HUDEP-2 (cell line): ENCODE measurements around the gene REPS2.

Source experiments
- DNase-seq, 76 experiments: peaks; one replicate each; lab custom pipeline; 2025; ENCODE audit not compliant: unreplicated experiment in 76 of 76; lab: John Stamatoyannopoulos, UW

REPS2 gene

DNA sequence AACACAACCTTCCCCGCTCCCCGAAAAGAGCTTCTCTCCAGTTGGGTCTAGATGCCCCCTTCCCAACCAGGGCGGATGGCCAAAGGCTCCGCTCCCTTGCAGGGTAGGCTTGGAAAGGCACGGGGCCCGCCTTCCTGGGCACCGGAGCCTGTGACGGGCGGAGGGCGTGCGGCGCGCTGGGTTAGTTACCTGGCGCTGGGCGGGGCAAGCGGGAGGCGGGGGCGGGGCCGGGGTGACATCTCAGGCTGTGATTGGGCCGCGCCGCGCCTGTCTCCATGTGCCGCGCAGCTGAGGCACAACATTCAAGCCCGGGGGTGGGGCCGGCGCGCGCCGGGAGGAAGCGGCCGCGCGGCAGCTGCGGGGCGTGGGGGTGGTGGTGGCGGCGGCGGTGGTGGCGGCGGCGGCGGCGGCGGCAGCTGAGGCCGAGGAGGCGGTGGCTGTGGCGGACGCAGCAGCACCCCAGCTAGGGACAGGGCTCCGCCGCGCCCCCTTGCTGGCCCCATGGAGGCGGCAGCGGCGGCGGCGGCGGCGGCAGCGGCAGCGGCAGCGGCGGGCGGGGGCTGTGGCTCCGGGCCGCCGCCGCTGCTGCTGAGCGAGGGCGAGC is at the start of gene REPS2:
REPS2 (plus strand) TSS at position 298 of the 604 bp plus-strand sequence; CDS start at position 502, 204 bp downstream.
- DNase-seq = peak in 70 of 76 experiments; percentile 0 to 79 (median 58)

DNA sequence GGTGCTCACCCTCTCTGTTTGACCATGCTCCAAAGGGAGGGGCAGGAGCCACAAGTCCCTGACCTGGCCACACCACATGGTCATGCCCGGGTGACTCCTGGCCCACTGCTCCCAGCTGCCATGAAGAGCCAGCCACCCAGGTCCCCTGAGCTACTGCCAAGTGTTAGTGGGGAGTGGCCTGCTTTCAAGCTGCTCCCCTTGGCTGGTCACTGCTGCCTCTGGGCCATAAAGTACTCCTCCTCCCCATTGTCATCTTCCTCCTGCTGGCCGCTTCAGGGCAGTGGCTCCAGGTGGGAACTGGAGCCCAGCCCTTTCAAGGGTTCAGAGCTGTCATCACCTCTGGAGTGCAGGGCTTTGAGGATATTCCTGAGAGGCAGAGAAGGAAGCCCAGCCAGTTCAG is 49.0 kb upstream of the REPS2 start:
- no peak for DNase-seq

DNA sequence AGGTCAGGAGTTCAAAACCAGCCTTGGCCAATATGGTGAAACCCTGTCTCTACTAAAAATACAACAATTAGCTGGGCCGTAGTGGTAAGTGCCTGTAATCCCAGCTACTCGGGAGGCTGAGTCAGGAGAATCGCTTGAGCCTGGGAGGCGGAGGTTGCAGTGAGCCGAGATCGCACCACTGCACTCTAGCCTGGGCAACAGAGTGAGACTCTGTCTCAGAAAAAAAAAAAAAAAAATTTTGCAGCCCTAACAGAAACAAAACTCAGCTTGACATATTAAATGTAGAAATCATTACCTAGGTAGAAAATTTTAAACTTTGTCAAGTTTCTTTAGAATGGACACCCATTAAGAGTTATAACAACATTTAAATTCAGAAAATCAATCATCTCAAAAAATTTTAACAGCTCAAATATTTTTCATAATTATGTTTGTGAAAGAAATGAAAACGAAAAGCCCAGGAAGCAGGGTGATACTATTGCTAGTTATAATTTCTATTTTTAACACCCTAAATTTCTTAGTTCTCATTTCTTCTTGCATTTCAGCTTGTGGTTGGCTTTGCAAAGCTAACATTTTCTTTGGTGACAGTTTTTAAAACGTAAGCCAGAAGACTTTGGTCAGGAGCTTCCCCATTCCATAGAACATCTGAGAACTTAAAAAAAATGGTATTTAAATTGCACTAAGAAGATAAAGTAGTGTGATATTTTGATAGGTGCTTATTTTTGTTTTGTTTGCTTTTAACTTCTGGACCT is 43.0 kb upstream of the REPS2 start:
- no peak for DNase-seq

DNA sequence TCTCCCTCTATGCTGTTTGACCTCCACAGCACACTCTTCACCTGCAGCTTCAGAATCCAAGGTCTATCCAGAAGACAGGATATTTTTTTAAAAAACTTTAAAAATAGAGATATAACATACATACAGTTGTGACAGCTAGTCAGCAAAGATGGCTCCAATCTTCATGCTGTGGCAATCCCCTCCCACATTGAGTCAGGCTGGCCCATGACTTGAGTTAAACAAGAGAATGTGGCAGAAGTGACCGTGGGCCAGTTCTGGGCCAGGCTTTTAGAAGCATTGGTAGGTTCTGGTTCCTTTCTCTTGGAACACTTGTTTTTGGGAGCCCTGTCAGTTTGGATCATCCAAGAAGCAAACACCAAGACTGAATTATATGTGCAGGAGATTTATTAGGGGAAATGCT is 36.1 kb upstream of the REPS2 start:
- DNase-seq = no peak

DNA sequence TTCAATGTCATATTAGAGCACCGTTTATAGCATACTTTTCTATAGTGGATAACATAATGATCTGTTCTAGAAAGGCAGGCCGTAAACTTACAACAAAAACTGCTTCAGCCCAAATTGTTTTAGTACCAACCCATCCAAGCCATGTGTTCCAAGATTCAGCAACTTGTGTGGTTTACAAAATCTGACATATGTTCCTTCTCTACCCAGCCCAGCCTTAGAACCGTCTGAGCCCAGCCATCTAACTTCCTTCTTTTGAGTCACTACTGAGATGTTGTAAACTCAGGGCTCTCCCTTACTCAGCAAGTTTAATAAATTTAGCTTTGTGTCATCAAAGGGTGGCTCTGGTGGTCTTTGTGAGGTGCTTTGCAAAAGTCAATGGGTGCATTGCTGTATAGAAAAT is 32.4 kb upstream of the REPS2 start:
- no peak for DNase-seq

DNA sequence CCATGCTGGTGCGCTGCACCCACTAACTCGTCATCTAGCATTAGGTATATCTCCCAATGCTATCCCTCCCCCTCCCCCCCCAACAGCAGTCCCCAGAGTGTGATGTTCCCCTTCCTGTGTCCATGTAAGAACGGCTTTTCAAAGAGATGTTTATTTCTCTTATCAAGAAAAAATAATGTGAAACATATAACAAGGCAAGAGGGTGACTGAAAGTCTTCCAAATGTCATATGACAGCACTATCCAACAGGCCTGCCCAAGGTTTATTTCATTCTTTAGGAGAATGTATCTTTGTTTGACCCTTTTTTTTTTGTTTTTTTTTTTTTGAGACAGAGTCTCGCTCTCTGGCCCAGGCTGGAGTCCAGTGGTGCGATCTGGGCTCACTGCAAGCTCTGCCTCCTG is 29.9 kb upstream of the REPS2 start:
- DNase-seq = no peak

DNA sequence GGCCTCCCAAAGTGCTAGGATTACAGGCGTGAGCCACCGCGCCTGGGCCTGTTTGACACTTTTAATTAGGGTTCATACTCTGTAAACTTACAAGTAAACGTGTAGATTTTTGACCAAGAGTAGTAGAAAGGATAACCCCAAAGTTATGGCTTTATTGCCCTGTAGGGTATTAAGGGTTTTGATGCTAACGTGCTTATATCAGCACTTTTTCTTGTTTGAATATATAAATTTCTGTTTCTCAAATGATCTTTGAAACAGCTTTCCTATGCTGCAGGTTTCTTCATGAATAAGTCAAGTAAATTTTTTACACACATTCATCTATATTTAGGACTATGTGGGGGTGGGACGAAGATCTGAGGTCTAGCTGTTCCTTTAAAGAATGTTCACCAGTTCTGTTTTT is 29.3 kb upstream of the REPS2 start:
- DNase-seq = no peak

DNA sequence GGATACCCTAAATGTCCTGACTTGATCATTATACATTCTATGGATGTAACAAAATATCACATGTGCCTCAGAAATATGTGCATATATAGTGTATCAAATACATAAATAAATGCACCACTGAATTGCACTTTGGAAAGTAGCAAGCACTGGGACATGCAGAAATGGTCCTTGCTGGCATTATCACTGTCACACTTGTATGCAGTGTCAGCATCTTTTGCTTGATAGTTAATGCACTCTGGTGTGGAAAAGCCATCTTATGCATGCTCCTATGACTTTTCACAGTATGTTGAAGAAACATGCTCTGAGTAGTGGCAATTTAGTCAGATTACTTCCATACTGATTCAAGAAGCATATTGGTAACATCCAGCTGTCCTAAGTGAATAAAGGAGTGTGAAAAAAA is 27.5 kb upstream of the REPS2 start:
- no peak for DNase-seq

DNA sequence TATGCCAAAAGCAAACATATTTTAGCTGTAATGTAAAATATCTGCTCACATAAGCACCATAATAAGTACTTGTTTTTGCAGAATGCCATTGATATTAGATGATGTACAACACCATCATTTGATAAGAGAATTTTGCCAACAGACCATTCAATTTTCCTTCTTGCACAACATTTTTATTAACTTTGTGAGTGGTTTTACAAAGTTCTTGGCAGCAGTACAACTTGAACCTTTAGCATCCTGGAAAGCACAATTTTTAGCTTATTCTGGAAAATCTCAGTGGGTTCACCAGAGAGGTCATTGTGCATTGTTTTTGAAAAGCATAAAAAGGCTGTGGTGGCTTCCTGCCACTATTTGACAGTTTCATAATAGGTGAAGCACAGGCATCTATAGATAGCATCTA is 26.4 kb upstream of the REPS2 start:
- no peak for DNase-seq

DNA sequence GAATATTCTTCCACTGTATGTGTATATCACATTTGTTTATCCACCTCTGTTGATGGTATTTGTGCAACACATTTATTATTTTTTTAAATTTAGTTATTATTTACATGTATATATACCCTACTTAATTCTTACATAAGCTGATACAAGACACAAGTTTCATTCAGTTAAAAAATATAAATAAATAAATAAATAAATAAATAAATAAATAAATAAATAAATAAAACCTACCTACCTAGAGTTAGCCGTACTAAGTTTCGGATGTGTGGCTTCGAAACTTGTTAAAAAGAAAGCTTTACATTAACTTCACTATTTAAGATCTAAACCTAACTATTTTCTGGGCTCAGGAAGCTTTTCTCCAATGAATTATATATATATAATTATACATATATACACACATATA is 23.3 kb upstream of the REPS2 start:
- DNase-seq = no peak

DNA sequence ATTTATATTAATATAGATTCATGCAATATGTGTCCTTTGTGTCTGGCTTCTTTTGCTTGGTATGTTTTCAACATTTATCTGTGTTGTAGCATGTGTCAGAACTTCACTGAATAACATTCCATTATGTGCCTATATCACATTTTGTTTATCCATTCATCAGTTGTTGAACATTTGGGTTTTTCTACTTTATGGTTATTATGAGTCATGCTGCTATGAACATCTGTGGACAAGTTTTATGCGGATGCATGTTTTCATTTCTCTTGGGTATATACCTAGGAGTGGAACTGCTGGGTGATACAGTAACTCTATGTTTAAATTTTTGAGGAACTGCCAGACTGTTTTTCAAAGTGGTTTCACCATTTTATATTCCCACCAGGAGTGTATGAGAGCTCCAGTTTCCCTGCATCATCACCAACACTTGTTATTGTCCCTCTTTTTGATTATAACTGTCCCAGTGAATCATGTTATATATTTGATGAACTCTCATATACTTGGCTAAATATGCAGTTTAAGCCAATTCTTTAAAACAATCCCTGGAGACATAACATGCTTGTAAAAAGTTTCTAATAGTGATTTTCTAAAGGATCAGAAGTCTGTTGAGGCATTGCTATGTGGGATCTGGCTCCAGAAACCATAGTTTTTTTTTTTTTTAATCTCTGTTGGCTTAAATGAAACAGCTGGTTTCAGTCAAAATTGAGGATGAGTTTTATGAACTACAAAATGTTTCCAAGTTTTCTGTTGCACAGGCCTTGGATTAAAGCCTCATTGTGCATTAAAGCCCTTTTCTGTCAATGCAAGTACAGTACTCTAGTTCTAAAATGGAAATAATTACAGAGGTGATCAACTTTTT is 21.6 kb upstream of the REPS2 start:
- DNase-seq = no peak

DNA sequence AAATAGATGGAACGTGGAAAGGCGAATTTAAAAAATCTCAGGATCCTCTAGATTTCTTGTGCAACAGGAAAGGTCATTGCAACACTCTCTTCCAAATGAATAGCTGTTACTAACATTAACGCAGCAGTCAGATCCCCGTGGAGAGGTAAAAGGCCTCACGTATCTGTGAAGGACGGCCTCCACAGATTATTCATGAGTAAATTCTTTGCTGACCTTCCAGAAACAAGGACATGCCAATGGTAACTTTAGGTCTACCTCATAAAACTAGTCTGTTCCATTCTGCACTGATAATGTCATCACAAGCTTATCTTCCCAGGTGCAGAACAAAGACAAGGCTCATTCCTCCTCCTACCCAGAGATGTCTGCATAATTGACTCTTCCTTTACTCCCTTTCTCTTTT is 16.1 kb upstream of the REPS2 start:
- peak in 18 of 76 experiments; percentile 0 to 43 (median 3) for DNase-seq

DNA sequence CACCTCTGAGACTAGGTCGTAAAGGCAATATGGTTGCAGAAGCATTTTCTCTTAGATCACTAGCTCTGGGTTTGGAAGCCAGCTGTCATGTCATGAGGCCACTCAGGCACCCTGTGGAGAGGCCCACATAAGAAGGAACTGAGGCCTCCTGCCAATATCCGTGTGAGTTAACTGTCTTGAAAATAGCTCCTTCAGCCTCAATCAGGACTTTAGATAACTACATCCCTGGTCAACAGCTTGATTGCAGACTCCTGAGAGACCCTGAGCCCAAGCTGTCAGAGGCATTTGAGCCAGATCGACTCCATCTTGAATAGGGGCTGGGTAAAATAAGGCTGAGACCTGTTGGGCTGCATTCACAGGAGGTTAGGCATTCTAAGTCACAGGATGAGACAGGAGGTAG is 15.1 kb upstream of the REPS2 start:
- peak in 24 of 76 experiments; percentile 0 to 66 (median 4) for DNase-seq

DNA sequence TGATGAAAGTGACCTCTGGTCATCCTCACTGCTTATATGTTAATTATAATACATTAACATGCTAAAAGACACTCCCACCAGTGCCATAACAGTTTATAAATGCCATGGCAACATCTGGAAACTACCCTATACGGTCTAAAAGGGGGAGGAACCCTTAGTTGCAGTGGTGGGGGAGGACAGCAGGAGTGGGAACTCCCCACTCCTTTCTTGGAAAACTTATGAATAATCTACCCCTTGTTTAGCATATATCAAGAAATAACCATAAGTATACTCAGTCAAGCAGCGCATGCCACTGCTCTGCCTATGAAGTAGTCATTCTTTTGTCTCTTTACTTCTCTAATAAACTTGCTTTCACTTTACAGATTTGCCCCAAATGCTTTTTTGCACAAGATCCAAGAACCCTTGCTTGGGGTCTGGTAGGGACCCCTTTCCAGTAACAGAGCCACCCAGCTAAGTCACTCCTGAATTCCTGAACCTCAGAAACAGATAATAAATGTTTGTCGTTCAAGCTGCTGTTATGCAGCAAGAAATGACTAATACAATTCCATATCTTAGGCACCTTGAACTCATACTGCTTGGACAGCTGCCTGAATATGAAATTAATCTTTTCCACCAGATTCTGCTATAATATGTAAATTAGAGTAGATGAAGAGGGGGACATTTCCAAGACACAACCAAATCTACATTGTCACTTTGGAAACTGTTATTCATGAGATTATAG is 14.4 kb upstream of the REPS2 start:
- peak in 18 of 76 experiments; percentile 0 to 38 (median 4) for DNase-seq

DNA sequence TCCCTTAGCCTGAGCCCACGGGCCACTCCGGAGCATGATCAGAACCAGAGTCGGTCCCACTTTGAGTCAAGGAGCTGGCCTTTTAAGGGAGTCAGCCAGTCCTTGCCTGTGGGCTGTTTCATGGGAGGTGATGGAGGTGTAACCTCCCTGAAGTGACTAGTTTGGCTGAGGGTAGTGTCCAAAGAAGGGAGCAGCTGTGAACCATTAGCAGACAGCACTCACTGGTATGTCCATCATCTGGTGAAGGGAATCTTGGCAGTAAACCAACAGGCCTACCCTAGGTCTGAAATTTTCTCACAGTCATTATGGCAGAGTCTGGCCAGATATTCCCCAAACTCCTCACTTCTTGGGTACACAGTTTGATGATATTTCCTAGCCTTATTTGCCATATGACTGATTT is 12.3 kb upstream of the REPS2 start:
- DNase-seq = no peak

DNA sequence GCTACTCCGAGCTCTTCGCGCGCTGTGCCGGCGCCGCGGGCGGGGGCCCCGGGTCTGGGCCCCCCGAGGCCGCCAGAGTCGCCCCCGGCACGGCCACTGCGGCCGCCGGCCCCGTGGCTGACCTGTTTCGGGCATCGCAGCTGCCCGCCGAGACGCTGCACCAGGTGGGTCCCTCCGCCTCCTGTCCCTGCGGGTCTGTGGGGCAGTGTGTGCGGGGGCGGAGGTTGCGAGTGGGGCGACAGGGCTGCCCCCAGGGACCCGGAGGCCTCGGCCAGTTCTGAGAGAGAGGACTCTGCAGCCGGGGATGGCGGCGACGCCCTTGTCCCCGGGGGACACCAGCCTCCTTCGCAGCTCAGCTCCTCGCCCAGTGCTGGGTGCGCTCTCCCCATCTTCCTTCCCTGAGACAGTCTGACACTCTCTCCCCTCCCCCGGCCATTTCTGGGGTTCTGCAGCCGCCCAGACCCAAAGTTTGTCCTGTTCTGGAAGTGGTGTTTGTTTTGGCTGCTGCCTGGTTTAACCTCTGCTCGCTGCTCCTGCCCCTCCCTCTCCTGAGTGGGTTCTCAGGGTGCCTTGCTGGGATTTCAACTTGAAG is 609 bp downstream of the REPS2 start:
- peak in 10 of 76 experiments; percentile 0 to 2 (median 2) for DNase-seq

DNA sequence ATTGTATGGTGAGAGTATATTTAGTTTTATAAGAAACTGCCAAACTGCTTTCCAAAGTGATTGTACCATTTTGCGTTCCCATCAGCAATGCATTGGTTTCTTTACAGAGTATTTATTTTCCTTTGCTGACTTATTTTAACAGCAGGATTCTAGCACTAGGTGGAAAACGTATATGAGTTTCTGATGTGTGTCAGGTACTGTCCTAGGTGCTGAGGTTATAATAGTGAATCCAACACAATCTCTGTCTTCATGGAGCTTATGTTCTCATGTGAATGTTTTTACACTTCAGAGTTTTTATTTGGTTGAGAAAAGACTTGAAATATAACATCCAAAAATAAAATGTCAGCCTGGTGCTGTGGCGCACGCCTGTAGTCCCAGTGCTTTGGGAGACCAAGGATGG is 4.0 kb downstream of the REPS2 start:
- no peak for DNase-seq

DNA sequence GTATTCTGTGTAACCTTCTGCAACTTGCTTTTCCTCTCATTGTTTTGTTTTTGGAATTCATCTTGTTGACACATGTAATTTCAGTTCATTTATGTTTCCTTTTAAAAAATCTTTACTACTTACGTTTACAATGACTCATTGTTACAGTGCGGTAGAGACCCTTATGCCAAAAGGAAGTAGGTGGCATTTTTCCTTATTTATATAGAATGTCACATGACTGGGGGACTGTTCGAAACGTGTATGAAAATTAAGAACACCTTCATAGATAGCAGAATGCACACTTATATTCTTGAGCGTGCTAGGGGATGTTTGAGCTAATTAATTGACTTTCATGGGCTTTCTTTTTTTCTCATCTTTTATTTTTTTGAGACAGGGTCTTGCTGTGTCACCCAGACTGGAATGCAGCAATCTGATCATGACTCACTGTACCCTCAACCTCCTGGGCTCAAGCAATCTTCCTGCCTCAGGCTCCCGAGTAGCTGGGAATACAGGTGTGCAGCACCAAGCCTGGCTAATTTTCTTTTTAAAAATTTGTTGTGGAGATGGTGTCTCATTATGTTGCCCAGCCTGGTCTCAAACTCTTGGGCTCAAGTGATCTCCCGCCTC is 7.3 kb downstream of the REPS2 start:
- DNase-seq = no peak

DNA sequence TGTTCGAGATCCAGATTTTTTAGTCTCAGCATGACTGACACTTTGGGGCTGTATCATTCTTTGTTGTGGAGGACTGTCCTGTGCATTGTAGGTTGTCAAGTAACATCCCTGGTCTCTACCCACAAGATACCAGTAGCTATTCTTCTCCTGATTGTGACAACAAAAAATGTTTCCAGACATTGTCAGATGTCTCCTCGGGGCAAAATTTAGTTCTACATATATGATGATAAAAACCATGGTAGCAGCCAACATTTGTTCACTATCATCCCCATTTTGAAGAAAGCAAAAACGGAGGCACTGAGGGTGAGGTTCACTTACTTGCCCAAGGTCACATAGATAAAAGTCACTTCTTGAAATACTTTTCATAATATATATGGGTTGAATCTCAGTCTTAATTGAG is 11.3 kb downstream of the REPS2 start:
- no peak for DNase-seq

DNA sequence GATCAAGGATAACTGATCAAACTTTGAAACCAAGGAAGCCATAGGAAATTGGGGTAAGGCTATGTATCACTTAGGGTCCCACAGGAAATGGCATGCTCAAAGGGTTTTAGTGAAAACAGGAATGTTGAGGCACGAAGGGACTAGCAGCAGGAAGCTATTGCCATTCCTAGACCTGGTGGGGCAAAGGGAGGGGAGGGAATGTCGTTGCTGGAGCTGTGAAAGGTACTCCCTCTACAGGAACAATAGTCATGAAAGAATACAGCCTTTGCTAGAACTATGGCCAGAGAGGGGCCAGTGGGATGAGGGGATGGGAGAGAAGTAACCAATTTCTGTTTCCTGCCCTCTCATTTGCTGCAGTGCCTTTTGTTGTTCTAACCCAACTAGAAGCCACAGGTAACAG is 11.9 kb downstream of the REPS2 start:
- no peak for DNase-seq
